ENCODE measurements around the gene RABGAP1. TPM values are rescaled to one million over a fixed set of nuclear protein-coding genes. Genes with fewer than 3 reads are reported as not detected.

The RABGAP1 gene
- total RNA-seq, 1 donor = 50.9 TPM

GRCh38 chr9:123149067-123149466 is 208.2 kb downstream of the RABGAP1 start:
- DNase-seq (ENCODE audit: low read depth in 2 of 3, low spot score in 2 of 3) = no peak

GRCh38 chr9:123150708-123151503 is 210.1 kb downstream of the RABGAP1 start:
- no peak for DNase-seq (ENCODE audit: low read depth in 2 of 3, low spot score in 2 of 3)

Small RNAs within 50 kb of the gene (small RNA-seq; reads per million reads assigned to genes)
- not detected for gene GPR21
- gene RNY1P15 = not detected

Other genes with a start within 250 kb of the RABGAP1 start
- gene OR1L4, start 217.0 kb upstream of the RABGAP1 start, total RNA-seq = not detected
- gene OR1L6, start 198.7 kb upstream of the RABGAP1 start, total RNA-seq = not detected
- gene OR5C1, start 152.1 kb upstream of the RABGAP1 start, total RNA-seq = not detected
- not detected for gene OR1K1, start 140.9 kb upstream of the RABGAP1 start, total RNA-seq
- 20.5 TPM for gene PDCL, start 112.4 kb upstream of the RABGAP1 start, total RNA-seq
- 32.6 TPM for gene RC3H2, start 35.7 kb upstream of the RABGAP1 start, total RNA-seq
- 3.5 TPM for gene ZBTB6, start 27.7 kb upstream of the RABGAP1 start, total RNA-seq
- 7.0 TPM for gene ZBTB26, start 9.5 kb upstream of the RABGAP1 start, total RNA-seq
- gene GPR21, start 92.6 kb downstream of the RABGAP1 start, total RNA-seq = 12.1 TPM

Data from hematopoietic multipotent progenitor cell (in vitro differentiated cells).